Retina (tissue), 1 donor: ENCODE results near the gene NUTF2.
A peak's percentile ranks its signal among the peaks of the same experiment; 100 is the strongest.
"Not testable (repeated sequence)": the region's sequence is repeated elsewhere in the genome, so short reads cannot be mapped to it uniquely, and the experiment has no call there.

Experiments used
- DNase-seq: peaks from one replicate; pipeline ENCODE4 v3.0.0-alpha.2; 2016

NUTF2 gene

GRCh38 chr16:67841198-67841815 lies 5.4 kb upstream of the NUTF2 start:
- DNase-seq: no peak

- peak; percentile 100 for DNase-seq
Observed at GRCh38 chr16:67841816-67842508, 4.8 kb upstream of the NUTF2 start, which contains the start of gene THAP11. THAP11 (plus strand) TSS chr16:67842320; CDS start chr16:67842555, 235 bp downstream.

- peak; percentile 87 for DNase-seq
Observed at GRCh38 chr16:67842509-67843342, 4.0 kb upstream of the NUTF2 start.

- DNase-seq: no peak
Observed at GRCh38 chr16:67843343-67843765, 3.4 kb upstream of the NUTF2 start.

- no peak for DNase-seq
Observed at GRCh38 chr16:67844497-67844896, 2.2 kb upstream of the NUTF2 start.

- DNase-seq: no peak
Observed at GRCh38 chr16:67845291-67846062, 1.3 kb upstream of the NUTF2 start.

GRCh38 chr16:67846063-67846319 lies 742 bp upstream of the NUTF2 start:
- DNase-seq: no peak

- peak; percentile 66 for DNase-seq
Observed at GRCh38 chr16:67847064-67847861, 530 bp downstream of the NUTF2 start, which contains the start of gene CENPT. CENPT (minus strand) TSS chr16:67847693; CDS start chr16:67833859, 13,834 bp downstream.

- DNase-seq: no peak
Observed at GRCh38 chr16:67848118-67848517, 1.4 kb downstream of the NUTF2 start.

GRCh38 chr16:67853670-67854069 lies 6.9 kb downstream of the NUTF2 start:
- DNase-seq: no peak

GRCh38 chr16:67855789-67856188 lies 9.1 kb downstream of the NUTF2 start:
- no peak for DNase-seq

- no peak for DNase-seq
Observed at GRCh38 chr16:67856927-67857546, 10.3 kb downstream of the NUTF2 start.

- no peak for DNase-seq
Observed at GRCh38 chr16:67857547-67858233, 11.0 kb downstream of the NUTF2 start.

- no peak for DNase-seq
Observed at GRCh38 chr16:67858500-67858899, 11.8 kb downstream of the NUTF2 start.

GRCh38 chr16:67860589-67861398 lies 14.1 kb downstream of the NUTF2 start:
- DNase-seq: no peak

- DNase-seq: no peak
Observed at GRCh38 chr16:67861877-67862276, 15.1 kb downstream of the NUTF2 start.

GRCh38 chr16:67862623-67863583 lies 16.2 kb downstream of the NUTF2 start:
- no peak for DNase-seq

- DNase-seq: not testable (repeated sequence)
Observed at GRCh38 chr16:67864044-67864443, 17.3 kb downstream of the NUTF2 start.

GRCh38 chr16:67864594-67864993 lies 17.9 kb downstream of the NUTF2 start:
- DNase-seq: no peak
